GM13977 (cell line): ENCODE data around the gene THSD4.

Experiments used
- DNase-seq: peaks from one replicate; pipeline ENCODE4 v3.0.0; 2012; ENCODE audit warnings: low spot score
- in situ Hi-C: fragments of 300-500 bp; cut with MboI; formaldehyde crosslinking; loops from one replicate; pipeline ENCODE4 v1.12.0; 2022; ENCODE audit warnings: low sequenced_read_pairs, low pct_unique_long_range_greater_than_20kb, mixed read lengths, inconsistent platforms; ENCODE audit not compliant: unreplicated experiment
- TF ChIP-seq, protein P1 (sequence below): IDR thresholded peaks from 2 replicates; pipeline ENCODE4 v1.5.1; 2012; ENCODE audit warnings: mild to moderate bottlenecking, control low read depth; ENCODE audit not compliant: insufficient read depth; ENCODE audit errors: extremely low read depth, missing control alignments

THSD4 gene

DNA sequence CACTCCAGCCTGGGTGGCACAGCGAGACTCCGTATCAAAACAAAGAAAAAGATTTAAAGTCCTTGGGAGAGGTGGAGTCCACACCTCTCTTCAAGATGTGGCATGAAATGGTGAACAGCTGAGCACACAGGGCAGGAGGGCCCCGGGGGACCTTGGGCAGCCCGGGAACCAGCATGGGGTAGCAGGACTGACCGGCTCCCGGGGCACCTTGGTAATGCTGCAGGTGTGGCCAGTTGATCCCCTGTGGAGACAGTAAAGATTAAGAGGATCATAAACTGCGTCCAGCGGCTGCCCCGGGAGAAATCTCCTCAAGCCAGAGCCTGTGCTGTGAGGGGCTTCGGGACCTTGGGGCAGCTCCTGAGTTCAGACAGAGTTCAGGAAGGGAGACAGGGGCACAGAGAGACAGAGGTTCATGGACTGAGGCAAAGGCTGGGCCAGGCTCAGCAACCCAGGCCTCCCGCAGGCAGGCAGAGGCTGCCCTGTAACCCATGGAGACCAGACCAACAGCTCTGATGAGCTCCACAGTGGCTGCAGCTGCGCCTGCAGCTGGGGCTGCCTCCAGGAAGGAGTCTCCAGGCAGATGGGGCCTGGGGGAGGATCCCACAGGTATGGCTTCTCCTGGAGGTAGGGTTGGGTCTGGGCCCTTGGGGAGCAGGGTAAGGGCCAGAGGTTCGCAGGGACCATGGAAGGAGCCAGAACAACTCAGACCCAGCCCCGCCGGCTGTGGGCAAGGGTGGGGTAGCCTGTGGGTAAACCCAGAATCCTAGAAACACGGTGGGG is 695.2 kb downstream of the THSD4 start, which contains the start of gene NR2E3:
Gene NR2E3 (plus strand): TSS at position 299 of the 780 bp plus-strand sequence. CDS start 190 bp downstream, at position 489.
- in situ Hi-C loops = no loop called here
- DNase-seq = peak; percentile 22
- TF ChIP-seq, protein P1, sequence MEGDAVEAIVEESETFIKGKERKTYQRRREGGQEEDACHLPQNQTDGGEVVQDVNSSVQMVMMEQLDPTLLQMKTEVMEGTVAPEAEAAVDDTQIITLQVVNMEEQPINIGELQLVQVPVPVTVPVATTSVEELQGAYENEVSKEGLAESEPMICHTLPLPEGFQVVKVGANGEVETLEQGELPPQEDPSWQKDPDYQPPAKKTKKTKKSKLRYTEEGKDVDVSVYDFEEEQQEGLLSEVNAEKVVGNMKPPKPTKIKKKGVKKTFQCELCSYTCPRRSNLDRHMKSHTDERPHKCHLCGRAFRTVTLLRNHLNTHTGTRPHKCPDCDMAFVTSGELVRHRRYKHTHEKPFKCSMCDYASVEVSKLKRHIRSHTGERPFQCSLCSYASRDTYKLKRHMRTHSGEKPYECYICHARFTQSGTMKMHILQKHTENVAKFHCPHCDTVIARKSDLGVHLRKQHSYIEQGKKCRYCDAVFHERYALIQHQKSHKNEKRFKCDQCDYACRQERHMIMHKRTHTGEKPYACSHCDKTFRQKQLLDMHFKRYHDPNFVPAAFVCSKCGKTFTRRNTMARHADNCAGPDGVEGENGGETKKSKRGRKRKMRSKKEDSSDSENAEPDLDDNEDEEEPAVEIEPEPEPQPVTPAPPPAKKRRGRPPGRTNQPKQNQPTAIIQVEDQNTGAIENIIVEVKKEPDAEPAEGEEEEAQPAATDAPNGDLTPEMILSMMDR = no peak

DNA sequence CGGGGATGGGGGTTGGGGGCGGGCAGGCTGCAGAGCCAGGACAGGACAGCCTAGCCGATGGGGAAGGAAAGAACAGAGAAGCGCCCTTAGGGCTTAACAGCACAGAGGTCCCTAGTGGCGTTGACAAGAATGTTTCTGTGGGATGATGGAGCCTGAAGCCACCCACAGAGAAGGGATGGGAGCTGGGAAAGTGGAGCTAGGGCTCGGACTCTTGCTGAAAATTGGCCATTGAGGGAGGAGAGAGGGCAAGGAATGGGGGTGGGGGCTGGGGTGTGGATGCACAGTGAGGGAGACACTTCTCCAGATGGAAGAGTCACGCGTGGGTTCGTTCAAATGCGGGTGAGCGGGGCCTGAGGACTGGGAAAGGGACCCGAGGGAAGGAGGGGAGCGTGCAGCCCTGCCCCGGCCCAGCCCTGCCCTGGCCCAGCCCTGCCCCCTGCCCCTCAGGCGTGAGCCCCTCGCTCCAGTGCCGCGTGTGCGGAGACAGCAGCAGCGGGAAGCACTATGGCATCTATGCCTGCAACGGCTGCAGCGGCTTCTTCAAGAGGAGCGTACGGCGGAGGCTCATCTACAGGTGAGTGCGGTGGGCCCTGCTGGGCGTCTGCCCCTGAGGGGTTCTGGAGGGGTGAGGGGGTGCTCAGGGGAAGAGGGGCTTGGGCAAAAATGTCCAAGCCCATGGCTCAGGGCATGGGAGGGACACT is 695.9 kb downstream of the THSD4 start:
- DNase-seq = peak; percentile 16
- in situ Hi-C loops = no loop called here
- TF ChIP-seq, protein P1 = no peak

DNA sequence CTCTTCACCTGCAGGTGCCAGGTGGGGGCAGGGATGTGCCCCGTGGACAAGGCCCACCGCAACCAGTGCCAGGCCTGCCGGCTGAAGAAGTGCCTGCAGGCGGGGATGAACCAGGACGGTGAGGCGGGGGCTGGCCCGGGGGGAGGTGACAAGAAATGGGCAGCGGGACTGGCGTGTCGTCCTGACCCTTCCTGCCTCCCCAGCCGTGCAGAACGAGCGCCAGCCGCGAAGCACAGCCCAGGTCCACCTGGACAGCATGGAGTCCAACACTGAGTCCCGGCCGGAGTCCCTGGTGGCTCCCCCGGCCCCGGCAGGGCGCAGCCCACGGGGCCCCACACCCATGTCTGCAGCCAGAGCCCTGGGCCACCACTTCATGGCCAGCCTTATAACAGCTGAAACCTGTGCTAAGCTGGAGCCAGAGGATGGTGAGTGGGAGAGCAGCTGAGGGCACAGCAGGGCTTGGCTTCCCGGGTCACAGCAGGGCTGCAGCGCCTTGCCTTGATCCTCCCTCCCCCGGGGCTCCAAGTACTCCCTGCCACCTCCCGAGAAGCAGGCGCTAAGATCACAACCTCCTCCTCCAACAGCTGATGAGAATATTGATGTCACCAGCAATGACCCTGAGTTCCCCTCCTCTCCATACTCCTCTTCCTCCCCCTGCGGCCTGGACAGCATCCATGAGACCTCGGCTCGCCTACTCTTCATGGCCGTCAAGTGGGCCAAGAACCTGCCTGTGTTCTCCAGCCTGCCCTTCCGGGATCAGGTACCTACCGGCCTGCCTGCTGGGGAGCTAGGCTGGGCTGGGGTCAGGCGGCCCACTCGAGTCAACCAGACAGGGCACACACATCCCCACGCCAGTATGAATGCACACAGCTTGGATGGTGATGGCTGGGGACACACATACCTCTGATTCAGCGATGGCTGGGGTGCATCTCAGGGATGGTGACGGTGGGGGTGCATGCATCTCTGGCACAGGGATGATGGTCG is 696.8 kb downstream of the THSD4 start:
- TF ChIP-seq, protein P1 = no peak
- DNase-seq = peak; percentile 25
- in situ Hi-C loops = no loop called here

DNA sequence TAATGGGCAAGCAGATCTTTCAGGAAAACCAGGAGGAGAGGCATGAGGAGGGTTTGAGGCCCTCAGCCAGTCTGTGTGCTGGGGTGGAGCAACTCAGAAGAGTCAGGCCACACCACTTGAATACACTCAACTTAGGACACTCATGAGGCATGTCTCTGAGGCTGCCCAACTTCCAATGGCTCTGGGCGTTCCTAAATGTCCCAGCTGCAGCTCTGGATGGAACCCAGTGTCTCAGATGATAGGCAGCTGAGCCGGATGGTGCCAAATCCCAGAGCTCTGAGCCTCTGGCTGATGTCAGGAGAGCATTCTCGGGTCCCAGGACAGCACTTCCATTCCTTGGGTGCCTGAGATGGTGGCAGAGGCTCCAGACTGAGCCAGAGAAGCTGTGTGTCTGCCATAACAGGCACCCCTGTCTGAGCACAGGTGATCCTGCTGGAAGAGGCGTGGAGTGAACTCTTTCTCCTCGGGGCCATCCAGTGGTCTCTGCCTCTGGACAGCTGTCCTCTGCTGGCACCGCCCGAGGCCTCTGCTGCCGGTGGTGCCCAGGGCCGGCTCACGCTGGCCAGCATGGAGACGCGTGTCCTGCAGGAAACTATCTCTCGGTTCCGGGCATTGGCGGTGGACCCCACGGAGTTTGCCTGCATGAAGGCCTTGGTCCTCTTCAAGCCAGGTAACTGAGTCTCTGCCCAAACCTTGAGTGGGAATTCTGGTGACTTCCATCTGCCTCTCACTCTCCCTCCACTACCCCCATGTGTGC is 697.9 kb downstream of the THSD4 start:
- in situ Hi-C loops = no loop called here
- TF ChIP-seq, protein P1 = no peak
- DNase-seq = no peak

DNA sequence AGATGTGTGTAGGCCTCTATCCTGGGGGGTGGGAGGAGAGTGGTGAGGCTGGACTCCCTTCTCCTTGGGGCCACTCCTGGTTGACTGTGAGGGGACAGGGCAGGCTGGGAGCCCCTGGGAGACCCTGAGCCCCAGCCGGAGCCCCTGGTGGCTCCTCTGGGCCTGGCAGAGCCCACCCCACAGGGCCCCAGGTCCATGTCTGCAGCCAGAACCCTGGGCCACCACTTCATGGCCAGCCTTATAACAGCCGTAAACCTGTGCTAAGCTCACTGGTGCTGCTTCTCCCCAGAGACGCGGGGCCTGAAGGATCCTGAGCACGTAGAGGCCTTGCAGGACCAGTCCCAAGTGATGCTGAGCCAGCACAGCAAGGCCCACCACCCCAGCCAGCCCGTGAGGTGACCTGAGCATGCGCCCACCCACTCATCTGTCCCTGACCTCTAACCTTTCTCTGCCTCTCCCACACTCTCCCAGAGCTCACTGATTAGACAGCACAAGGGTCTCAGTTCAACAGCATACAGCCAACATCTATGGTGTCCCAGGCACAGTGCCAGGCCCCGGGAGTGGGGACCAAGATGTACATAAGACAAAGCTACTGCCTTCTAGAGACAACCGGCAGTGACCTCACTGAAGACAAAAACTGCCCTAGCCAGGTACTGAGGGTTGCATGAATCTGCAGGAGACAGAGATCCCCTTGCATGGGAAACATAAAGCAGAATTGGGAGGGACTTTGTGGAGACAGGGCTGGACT is 698.6 kb downstream of the THSD4 start:
- in situ Hi-C loops = no loop called here
- no peak for DNase-seq
- TF ChIP-seq, protein P1 = no peak
